HG03565 (cell line): ENCODE measurements around the gene MORN1.

Source experiments
- ATAC-seq: cut with Tn5 transposase; IDR thresholded peaks from one replicate; pipeline ENCODE4 v1.9.1; 2021; ENCODE audit warnings: mild to moderate bottlenecking, moderate library complexity; ENCODE audit not compliant: unreplicated experiment

The MORN1 gene

DNA sequence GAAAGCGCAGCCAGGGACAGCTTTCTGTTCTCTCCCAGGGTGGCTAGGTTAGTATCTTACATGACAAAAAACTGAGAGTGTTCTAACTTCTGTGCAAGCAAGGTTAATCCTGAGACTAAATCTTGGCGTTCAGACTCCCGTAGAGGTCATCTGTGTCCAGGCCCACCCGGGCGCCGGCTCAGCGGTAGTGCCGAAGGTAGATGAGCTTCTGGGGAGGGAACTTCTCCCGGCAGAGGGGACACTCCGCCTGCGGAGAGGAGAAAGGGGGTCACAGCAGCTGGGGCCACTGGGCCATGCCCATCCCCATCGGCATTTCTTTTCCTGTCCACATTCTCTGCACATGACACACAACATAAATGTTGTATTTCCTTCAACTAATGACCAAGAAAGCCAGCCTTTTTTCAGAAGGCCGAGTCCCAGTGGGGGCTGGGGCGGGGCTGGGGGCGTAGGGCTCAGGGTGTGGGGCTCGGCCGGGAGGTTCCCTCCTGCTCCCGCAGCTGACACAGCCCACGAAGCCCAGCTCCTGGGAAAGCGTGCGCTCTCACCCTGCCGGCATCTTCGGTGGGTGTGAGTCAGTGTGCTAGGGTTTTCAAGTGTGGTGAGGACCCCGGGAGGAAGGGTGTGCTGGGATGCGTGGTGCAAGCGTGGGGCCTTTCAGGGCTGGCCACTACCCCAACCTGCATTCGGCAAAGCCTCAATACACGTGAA, 14.4 kb upstream of the MORN1 start:
- ATAC-seq, result no peak

DNA sequence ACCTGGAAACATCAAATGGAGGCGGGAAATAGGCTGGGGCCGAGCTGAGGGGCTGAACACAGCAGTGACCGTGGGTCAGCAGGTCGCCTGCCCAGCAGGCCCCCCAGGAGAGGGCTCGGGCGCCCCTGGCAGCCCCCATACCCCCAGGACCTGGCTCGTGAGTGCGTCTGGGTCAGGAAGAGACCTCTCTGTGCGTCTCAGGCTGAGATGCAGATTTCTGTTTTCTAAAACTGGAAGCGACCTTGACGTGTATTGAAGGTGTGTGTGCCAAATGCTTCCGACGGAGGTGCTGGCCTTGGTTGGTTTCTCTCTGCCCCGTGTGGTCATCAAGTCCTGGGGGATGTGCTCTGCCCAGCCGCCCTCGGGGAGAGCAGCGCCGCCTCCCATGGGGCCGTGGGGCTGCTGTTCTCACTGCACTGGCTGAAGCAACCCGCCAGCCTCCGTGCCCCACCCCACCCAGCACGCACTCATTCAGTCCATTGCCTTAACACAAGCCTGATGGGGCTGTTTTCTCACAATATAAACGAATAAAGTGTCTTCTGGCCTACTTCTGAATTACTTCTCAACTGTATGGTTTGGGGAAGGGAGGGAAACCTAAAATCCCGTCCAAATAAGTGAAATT, 13.6 kb upstream of the MORN1 start:
- no peak for ATAC-seq

DNA sequence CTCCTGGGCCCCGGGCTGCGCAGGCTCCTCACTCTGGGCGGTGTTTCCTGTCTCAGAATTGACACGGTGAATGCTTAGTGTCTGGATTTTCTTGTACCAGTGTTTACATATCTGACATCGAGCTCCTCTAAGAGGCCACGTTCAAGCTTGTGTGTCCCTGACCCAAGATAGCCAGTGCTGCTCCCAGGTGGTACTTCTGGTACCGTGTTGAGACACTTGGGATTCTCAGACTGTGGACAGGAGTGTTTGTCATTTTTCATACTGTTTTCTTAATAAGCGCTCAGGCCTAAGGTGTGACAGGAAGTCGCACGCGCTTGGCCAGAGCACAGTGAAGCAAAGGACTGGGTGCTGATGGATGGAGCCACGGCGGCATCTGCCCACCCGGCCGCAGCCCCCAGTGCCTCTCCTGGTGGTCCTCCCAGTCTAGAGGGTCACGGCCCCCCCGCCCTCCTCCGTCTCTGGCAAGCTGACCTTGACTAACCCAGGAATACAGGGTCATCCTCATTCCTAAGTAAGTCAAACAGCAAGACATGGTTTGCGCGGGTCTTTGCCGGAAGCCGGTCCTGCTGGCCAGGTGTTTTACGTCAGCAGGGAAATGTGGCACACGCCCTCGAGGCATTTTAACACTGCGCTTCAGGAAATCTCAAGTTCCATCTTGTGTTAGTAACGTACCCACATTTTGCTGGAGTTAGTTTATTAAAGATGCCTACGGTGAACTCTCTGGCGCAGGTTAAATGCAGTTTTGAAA, 13.0 kb upstream of the MORN1 start:
- no peak for ATAC-seq

DNA sequence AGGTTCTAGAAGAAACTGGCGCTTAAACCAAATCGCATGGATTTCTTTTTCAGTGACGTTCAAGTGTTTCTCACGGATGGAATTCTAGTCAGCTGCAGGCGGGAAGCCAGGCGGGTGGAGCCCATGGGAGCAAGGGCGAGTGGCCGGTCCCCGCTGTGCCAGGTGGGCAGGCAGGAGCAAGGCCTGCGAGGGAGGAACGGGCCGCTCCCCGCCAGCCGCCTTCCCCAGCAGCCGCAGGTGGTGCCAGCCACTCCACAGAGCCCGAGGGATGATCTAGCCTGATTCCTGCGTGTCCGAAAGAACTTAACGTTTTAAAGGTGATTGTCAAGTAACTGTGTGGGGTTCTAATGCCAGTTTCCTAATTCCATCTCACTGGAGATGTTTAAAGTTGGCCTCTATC, 11.9 kb upstream of the MORN1 start:
- ATAC-seq, result no peak

DNA sequence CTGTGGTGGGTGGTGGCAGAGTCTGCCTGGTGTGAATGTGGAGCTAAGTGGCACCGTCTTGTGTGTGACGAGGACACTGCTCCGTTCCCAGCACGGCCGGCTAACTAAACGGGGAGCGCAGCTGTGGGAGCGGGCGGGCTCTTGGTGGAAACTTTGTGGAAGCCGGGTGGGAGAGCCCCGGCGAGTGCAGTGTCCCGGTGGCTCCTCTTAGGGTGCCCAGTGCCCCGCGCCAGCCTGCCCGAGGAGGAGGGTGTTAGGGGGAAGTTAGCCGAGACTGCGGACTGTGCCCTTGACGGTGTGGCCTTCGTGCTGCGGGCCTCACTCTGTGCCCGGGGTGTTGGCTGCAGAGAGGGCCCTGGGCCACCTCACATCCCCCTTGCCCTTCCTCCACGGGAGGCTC, 11.1 kb upstream of the MORN1 start:
- ATAC-seq, result no peak

DNA sequence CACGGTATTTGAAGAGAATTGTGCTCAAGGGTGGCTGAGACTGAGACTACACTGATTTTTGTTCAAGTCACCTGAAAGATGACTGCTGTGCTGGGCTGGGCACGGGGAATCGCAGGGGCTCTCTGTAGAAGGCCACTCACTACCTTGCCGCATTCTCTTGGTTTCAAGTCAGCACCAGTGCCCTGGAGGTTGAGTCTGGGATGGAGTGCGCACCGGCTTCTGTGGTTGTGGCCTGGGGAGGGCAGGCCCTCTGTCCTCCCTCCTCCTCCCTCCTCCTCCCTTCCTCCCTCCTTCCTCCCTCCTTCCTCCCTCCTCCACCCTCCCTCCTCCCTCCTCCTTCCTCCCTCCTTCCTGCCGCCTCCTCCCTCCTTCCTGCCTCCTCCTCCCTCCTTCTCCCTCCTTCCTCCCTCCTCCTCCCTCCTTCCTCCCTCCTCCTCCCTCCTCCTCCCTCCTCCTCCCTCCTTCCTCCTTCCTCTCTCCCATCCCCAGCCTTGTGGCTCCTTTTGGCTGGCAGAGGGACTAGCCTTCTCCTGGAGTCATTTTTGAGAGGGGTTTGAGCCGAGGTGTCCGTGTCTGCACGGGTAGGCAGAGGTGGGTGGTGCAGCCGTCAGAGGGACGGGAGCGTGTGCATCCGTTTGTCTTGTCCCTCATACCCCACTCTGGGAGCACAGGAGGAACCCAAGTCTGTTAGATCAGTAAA, 9.7 kb upstream of the MORN1 start:
- ATAC-seq, result no peak

DNA sequence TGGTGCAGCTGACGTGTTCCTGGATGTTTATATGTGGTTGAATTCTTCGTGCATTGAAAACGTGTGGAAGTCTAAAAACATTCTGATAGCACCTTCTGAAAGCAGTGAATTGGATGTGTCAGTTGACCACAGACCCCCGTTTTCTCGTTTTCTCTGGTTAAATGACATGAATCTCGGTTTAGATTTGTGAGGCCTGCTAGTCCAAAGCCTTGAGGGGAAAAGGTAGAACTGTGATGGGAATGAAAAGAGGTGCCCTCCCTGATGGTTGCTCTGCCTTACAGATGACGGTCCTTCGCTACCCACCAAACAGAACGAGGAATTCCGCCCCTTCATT, 9.2 kb upstream of the MORN1 start:
- no peak for ATAC-seq

DNA sequence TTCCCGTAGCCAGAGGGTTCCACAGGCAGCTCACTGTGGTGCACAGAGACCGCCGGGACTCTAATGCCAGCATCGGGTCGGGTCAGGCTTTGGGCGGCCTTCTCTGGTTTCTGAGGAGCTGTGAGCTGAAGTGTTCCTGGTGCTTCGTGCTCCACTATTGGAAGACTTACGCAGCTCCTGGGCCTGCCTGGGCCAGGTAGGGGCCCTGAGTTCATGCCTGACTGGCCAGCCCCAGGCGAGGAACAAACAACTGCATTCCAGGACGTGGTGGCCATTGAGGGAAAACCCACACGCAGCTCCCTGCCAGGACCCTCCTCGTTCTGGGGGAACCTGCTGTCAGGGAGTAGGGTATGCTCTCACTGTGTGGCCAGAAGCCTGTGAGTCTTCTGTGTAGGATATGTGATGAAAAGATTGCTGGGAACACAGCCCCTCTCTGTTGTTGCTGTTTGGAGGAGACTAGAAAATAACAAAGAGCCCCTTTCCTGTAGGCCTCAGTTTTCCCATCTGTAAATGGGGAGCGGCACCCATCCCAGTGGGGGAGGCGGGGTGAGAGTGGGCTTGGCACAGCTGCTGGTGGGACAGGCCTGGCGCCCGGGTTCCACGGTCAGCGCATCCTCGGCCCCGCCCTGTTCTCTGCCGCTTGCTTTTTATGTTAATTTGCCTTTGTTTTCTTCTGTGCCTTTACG, 8.7 kb upstream of the MORN1 start:
- ATAC-seq, result no peak

DNA sequence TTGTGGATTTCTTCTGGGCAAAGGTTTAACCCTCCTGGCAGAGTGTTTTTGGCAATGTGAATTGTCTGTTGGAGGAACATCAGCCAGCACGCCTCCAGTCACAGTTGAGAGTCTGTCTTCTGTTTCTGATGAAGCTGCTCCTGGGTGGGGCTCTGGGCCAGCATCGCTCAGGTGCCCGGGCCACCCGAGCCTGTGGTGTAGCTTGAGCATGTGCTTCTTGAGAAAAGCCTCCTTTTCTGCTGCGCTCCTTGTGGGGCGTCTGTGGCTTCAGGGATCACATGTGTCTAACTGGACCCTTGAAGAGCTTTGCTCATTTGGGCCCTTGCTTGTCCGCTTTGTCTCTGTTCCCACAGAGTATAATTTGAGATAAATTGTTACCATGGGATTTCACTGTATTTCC, 7.5 kb upstream of the MORN1 start:
- ATAC-seq, result no peak

DNA sequence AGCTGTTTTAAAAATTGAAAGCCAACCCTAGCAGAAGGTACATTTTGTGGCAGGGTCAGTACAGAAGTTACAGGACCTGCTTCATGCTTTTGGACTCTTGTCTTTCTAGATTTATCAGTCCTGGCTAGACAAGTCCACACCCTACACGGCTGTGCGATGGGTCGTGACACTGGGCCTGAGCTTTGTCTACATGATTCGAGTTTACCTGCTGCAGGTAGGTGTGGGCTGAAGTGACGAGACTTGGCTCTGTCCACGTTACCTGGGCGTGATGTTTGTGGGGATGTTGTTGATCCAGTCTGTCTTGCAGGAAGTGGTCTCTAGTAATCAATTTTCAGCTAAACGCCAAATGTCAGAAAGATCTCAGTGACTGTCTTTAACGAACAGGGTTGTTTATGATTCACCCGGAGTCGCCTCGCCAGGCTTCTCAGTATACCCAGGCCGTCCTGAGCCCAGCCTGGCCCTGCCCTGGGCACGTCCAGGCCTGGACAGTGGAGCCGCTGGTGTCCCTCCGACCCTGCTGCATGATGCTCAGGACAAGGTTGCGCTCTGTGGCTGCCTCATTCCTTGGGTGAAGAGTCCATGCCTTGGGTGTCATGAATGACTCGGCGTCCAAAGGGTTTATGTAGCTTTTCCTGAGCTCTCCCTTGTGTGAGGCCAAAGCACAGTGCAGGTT, 5.8 kb upstream of the MORN1 start:
- no peak for ATAC-seq

DNA sequence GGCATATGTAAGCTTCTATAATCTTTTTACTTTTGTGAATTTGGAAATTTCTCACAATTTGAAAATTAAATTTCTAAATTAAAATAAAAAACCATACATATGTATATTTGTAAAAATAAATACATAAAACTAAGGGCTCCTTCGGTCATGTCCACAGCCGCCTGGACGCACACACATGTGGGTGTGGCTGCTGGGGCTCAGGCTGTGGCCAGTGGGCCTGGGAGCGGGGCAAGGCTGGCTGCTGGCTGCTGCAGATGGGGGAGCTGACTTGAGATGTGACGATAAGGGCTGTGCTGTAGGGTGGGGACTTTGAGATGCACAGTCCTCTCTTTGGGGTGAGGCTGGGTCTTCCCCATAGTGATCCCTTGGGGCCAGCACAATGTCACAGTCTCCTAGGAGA, 5.1 kb upstream of the MORN1 start:
- ATAC-seq, result no peak

DNA sequence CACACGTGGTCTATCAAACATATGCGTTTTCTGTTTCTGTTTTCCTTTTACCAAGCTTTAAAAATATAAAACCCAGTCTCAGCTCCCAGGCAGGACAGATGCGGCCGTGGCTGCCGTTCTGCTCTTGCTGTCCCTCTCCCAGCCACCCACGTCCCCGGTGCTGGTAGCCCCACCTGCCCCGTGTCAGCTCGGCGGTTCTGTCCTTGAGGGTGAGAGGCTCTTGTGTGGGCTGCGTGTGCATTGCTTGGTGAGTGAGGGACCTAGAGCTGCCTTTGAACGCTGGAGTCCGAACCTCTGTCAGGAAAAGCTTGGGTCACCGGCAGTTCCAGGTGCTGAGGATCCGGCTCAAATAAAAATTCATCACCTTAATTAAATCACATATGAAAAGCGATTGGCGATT, 4.7 kb upstream of the MORN1 start:
- no peak for ATAC-seq

DNA sequence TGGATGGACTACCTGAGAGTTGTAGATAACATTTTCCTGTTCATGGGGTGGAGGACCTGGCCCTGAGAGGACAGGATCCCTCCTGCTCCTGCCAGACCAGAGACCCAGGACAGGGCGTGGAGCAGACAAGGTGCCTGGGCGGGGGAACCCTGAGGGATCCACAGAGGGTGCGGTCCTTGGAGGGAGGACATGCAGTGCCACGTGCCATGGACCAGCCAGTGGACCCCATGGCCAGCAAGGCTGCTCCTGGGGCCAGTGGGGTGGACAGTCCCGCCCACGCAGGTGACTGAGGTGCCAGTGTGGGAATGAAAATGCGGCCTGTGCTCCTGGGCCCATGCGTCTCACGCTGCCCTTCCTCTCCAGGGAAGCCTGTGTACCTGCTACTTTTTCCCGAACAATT, 3.9 kb upstream of the MORN1 start:
- no peak for ATAC-seq

DNA sequence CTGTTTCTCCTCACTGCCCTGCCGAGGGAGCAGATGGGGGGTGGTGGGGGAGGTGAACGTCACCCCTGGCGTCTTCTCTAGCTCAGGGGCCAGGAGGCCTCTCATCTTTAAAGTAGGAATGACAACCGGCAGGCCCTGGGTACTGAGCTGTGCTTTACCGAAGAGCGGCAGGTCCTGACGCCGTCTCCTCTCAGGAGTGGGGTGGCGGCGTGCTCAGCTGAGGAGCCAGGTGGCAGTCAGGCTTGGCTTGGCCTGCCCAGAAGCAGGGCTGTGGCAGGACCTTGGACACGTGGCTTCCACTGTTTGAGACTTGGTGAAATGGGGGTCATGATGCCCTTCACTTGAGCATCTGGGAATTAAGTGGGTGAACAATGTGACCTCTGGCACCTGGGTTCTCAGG, 3.4 kb upstream of the MORN1 start:
- no peak for ATAC-seq

DNA sequence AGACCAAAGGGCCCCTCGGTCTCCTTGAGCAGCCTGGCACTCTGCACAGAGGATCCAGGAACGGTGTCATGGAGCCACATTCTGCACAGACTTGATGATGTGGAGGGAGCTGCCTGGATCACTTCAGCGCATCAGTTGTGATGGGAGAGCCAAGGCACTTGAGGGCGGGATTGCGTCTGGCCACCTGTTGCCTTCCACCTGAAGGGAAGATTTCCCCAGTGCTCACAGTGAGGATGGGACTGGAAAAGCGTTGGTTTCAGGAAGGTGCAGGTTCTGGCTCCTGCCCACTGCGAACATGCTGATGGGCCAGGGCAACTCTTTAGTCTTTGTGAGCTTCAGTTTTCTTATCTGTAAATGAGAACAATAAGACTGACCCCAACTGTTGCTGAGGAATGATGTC, 2.9 kb upstream of the MORN1 start:
- ATAC-seq, result no peak

DNA sequence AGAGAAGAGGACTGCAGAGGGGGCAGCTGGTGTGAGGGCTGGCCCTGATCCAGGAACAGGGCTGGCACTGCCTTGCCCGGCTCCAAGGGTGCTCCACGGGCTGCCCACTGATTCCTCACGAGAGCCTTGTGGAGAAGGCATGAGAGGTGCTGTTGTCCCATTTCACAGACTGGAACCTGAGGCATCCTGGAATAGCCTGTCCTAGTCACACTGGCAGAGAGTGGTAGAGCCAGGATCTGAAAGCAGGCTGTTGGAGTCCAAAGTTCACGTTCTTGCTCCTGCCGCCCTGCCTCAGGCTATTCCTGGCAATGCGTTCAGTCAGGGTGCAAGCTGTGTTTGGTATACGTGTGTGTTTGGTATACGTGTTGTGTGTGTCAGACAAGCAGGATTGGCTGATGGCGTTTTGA, 2.1 kb upstream of the MORN1 start:
- ATAC-seq, result no peak

DNA sequence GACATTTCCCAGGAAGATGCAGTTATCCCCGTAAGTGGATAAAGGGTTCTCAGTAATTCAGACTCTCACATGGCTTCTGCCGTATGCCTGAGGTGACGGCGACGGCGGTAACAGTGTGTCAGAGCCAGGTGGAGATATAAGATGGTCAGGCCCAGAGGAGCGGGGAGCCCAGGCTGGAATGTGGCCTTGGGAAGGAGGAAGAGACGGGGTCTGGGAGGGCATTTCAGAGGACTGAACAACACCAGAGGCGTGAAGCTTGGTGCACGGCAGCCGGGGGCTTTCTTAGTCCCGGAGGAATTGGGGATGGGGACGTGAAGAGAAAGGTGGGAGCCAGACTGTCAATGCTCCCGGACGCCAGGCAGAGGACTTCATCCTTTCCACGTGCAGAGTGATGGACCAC, 1.3 kb upstream of the MORN1 start:
- ATAC-seq, result no peak

DNA sequence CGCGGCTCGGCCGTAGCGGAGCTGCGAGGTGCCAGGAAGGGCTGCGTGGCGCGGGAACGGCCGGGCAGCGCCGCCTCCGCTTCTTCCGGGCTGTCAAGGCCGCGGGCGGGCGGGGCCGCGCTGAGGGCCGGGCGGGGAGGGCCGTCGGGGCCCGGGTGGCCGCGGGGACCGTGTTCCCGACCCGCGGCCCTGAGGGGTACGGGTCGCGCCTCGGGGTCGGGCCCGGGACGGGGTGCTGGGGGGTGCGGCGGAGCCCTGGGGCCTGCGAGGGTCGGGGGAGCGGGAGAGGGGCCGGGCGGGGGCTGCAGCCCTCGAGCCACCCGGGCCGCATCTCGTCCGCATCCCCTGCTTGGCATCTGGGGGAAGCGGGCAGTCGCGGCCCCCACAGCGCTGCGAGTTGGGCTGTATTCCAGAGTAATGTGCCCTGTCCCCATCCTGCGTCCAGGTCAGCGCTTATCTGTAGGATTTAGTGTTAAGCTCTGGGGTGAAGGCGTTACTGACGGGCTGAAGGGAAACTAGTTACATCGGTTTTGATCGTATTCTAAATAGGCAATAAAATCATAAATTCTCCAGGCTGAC, 666 bp upstream of the MORN1 start:
- ATAC-seq, result no peak

DNA sequence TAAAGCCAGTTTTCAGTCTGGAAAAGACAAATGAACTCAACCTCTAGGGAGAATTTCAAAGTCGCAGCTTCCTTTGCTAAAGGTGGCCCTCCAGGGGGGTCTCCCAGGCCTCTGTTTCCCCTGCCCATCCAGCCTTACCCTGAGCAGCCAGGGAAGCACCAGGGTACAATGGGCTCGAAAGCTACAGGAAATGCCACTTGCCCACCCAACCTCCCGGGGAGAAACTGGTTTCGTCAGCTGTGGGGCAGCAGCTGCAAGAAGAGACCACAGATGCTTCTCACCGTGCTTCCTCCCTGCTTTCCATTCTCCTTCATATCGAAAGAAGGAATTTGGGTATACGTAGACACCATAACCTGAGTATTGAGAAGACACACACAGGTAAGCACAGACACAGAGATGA, 1.7 kb downstream of the MORN1 start:
- no peak for ATAC-seq
